ENCODE measurements around the gene SLC49A4. TPM values are rescaled to one million over a fixed set of nuclear protein-coding genes. Genes with fewer than 3 reads are reported as not detected.

SLC49A4 gene
- total RNA-seq, 1 experiment from 2014 or later = 38.0 TPM

DNA sequence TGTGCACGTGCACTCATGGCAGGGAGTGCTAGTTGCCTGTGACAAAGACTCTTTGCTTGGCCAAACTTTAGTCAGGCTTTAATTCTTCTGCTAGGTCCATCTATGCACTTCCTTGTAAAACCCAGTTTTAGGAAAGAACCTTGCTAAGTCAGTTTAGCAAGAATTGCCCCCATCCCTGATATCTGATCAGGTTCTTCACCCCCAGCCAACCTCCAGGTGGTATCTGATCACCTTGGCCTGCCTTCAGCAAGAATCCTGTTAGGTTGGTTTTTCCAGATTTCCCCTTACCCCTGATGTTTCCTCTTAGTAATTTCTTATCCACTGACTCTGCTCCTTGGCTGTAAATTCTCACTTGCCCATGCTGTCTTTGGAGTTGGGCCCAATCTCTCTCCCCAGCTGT lies 9.6 kb upstream of the SLC49A4 start:
- no peak for DNase-seq (ENCODE audit: low read depth)

DNA sequence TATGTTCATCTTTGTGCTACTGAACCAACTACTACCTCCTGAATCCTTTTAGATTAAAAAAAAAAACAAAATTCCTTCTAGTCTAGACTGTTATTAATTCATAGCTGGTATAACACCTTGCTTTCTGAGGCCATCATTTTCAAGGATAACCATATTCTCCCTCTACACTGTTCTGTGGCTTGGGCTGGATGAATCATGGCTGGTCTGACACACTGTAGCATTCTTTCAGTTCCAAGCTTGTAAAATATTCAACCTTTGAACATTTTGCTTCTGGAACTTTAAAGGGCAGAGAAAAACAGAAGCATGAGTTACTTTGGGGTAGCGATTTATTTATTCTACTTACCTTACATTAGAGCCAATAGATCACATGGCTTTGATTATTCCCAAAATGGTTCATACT lies 8.8 kb upstream of the SLC49A4 start:
- DNase-seq (ENCODE audit: low read depth) = peak; percentile 81

DNA sequence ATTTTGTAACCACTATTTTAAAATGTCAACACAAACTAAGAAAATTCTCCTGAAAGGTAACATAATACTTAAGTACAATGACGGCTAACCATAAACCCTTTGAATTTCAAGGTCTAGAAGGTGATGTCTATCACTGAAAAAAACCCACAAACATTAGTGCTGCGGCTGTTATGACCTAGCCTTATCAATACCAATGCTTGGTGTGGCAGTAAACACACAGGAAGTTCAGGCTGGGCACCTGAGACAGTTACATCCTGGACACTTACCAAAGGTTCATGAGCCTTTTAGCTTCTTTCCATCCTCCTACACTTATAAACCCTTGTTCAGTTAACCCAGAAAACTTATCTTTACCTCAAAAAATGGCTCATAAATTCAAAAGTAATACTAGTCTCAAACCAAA lies 7.0 kb upstream of the SLC49A4 start:
- DNase-seq (ENCODE audit: low read depth) = no peak

DNA sequence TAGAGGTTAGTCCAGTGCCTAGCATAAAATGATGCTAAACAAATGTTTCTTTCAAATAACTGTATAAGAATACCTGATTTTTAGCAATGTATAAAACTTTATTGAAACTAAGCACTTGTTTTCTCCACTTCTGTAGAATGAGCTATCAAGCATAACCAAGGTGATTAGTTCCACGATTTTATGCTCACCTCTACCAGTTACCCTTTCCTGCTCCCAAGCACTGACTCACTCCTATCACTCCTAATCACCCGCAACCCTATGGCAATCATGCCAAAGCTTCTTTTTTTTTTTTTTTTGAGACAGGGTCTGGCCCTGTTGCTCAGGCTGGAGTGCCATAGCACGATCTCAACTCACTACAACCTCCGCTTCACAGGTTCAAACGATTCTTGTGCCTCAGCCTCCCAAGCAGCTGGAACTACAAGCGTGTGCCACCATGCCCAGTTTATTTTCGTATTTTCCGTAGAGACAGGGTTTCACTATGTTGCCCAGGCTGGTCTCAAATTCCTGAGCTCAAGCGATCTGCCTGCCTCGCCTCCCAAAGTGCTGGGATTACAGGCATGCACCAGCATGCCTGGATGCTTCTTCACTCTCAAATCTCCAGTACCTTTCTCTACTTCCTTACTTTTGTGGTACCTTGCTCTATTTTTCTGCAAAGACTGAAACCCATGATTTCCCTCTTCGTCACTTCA lies 5.1 kb upstream of the SLC49A4 start:
- DNase-seq (ENCODE audit: low read depth) = no peak

DNA sequence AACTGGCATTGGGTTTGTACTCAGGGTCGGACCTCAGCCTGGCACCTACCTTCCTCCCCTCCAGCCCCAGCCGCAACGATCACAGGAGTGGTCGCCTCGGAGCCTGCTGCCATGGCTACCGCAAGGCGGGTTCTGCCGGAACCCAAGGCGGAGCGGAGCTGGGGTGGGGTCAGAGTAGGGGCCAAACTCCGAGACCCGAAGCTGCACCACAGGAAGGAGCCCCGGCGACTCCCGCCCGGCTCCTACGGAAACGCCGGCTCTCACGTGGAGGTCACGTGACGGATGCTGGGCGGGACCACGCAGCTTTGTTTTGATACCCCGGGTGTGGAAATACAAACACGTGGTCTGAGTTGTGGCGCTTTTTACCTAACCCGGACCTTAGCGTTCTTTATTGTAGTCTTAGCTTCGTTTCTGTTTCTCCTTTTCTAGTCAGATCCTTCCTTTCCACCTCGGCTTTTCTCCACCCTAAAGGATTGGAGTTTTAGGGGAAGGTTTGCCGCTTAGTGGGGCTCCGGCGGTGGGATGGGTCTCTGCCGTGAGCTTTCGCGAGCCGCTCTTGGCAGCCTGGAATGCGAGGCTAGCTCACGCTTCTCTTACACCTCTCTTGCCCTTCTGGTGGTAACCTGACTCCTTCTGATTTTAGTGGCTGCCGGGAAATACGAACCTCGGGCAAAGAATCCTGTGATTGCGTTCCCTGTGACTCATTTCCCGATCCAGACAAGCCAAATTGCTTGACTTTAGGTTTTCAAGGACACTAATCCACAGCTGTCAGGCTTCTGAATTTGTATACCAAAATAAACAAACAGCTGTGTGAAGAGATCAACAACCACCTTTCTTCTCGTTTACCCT lies 1.1 kb upstream of the SLC49A4 start, which contains the start of gene HSPBAP1:
HSPBAP1 (minus strand) TSS at position 264 of the 849 bp plus-strand sequence; CDS start at position 113, 151 bp downstream.
- peak; percentile 98 for DNase-seq (ENCODE audit: low read depth)

DNA sequence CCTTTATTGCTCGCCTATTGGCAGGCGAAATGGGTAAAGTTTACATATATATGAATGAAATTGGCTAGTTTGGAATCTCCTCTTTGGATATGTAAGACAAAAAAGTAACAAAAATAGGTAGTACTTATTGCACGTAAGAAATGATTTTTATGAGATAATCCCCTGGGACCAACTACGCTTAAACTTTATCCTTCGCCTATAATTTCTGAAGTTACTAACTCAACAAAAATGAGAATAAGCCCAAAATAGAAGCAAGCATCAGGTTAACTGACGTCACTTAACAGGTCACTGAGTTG lies 438 bp upstream of the SLC49A4 start:
- DNase-seq (ENCODE audit: low read depth) = no peak

DNA sequence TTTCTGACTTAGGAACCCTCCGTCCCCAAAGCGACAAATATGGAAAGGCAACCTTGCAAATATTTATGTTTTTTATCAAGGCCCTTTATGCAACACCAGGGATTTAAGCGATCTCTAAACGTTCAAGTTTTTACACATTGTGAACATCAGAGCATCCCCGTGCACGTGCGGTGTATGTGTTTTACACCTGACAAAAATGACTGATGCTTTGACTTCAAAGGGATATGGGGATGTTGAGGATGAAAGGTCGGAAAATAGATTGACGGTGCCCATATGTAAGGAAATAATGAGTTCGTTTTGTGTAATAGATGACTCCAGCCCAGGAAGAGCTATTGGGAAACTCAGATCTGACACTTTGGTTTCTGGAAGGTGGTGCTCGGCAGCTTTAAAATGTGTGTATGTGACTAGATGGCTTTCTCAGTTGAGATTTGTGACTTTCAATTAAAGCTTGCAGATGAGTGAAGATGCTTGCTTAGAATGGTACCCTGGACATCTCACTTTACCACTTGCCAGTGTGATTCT lies 866 bp downstream of the SLC49A4 start:
- DNase-seq (ENCODE audit: low read depth) = no peak

DNA sequence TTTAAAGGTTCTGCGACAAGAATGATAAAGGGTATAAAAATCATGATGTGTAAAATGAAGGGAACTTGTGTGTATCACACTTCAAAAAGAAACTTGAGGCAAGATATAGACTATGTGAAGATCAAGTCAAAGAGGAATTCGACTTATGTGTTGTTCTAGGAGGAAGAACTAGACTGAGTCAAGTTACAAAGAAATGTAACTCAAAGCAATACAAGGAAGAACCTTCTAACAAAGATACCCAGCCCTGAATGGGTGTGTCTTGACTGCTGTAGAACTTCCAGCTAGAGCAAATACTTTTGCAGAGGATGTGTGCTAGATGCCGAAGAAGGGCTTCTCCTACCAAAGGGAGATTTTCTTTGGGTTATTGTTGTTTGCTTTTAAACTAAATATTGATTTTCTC lies 2.4 kb downstream of the SLC49A4 start:
- no peak for DNase-seq (ENCODE audit: low read depth)

DNA sequence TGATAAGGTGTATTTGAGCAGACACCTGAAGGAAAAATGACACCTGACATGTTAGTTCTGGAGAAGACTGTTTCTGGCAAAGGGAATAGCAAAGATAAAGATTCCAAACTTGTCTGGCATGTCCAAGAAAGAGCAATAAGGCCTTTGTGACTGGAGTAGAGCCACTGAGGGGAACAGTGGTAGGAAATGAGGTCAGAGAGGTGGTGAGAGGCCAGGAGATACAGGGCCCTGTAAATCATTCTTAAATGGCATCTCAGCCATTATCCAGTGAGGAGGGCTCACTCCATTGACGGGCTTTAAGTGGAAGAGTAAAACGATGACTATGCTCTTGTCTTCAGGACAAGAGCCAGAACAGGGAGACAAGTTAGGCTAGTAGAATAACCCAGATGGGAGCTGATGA lies 4.5 kb downstream of the SLC49A4 start:
- no peak for DNase-seq (ENCODE audit: low read depth)

DNA sequence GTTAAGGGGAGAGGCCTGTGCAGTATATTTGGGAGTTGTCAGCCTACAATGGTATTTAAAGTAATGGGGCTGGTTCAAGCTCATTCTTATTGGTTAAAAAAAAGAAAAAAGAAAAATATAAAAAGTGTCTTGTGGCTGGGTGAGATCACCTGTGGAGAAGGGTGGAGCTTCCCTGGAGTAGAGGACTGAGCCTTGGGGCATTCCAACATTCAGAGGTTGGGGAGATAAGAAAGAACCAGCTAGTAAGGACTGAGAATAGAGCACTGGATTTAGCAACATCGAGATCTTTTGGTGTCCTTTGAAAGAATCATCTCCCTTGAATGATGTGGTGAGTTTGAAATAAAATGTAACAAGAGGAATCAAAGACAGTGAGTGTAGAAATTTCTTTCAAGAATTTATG lies 5.2 kb downstream of the SLC49A4 start:
- no peak for DNase-seq (ENCODE audit: low read depth)

DNA sequence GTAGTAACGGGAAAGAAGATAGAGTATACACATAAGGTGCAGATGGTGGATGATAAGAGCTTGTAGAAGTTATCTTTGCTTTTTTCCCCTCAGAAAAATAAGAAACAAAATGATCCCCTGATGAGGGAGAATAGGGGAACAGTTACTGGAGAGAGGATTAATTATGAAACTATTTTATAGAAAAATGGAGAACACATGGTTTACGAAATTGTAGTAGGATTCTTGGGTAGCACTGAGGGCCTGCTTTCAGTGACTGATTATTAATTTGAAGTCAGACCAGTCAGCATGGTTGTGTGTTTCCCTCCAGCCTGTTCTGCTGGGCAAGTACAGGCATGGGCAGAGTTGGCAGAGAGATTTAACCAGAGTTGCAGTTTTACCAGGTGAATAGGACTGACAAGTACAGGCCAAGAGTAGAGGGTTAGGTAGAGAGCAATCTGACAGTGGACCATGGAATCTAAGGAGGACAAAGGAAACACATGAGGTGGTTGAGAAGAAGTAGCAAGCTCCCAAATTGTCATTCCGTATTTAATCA lies 5.9 kb downstream of the SLC49A4 start:
- no peak for DNase-seq (ENCODE audit: low read depth)

DNA sequence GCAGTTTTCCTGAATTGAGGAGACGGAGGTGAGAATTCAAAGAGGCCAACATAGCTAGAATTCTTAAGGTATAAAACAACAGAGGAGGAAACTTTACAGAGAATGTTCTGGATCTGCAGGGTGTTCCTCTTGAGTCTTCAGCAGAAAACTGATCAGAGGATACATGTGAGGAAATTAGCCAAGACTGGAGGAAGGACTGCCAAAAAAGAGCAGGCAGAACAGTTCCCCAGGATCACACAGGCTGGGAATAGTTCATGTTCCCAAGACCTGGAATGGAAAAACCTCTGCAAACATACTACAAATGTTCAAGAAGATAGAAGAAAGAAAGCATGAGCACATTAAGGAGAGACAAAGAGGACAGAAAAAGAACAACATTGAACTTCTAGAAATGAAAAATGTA lies 7.5 kb downstream of the SLC49A4 start:
- DNase-seq (ENCODE audit: low read depth) = no peak

DNA sequence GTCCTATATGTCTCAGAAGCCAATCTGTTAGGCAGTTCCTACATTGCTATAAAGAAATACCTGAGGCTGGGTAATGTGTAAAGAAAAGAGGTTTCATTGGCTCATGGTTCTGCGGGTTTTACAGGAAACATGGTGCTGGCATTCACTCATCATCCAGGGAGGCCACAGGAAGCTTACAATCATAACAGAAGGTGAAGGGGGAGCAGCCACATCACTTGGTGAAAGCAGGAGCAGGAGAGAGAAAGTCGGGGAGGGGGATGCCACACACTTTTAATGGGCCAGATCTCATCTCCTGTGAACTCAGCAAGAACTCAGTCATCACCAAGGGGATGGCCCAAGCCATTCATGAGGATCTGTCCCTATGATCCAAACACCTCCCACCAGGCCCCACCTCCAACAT lies 9.1 kb downstream of the SLC49A4 start:
- DNase-seq (ENCODE audit: low read depth) = no peak

DNA sequence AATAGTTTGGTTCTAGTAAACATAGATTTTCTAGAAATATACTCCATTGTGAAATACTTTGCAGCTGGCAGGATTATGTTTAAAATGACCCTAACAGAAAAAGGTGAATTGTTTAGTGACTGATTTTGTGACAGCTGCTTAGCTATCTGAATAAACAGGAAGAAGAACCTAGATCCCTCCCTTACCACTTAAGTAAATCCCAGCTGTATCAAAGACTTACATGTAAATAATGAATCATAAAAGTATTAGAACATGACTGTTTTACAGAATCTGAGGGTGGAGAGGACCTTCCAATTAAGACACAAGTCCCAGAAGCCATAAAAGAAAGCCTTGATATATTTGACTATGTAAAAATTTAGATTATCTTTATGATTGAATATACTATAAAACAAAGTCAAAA lies 15.9 kb downstream of the SLC49A4 start:
- no peak for DNase-seq (ENCODE audit: low read depth)

DNA sequence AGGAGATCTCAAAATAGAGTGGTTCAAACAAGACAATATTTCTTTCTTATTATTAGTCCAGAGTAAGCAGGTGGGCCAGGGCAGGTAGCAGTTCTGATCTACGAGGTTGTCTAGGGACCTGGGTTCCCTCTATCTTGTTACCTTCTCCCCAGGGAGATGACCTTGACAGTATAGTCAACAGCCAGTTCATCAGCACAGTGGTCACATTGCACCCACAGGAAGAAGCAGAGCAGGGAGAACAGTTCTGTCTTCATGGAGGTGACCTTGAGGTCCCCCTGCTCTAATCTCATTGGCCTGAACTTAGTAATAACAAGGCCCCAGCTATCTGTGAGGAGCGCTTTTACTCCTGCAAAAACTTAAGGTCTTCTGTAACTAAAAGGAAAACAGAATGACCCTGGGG lies 21.7 kb downstream of the SLC49A4 start:
- DNase-seq (ENCODE audit: low read depth) = no peak

DNA sequence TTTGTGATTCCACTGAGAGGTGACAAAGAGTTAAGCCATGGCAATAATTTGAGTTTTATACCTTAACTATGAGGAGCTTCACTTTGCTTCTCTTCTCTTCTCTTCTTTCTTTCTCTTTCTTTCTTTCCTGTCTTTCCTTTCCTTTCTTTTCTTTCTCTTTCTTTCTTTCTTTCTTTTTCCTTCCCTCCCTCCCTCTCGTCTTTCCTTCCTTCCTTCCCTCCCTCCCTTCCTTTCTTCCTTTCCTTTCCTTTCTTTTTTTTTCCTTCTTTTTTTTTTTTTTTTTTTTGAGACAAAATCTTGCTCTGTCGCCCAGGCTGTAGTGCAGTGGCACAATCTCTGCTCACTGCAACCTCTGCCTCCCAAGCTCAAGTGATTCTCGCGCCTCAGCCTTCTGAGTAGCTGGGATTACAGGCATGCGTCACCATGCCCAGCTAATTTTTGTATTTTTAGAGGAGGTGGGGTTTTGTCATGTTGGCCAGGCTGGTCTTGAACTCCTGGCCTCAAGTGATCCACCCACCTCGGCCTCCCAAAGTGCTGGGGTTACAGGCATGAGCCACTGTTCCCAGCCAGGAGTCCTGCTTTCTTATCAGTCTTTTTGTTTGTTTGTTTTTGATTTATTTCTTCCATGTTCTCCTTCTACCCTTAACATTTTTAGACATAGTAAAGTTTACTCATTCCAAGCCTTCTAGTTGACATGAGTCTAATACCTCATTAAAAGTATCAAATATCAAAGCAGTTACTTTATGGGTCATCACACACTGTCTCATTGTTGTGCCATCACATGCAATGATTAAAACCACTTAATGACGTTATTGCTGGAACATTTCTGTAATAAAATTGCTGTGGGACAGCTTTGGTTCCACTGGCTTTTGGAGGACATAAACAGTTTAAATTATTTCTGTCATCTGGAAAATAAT lies 29.9 kb downstream of the SLC49A4 start:
- peak; percentile 94 for DNase-seq (ENCODE audit: low read depth)

DNA sequence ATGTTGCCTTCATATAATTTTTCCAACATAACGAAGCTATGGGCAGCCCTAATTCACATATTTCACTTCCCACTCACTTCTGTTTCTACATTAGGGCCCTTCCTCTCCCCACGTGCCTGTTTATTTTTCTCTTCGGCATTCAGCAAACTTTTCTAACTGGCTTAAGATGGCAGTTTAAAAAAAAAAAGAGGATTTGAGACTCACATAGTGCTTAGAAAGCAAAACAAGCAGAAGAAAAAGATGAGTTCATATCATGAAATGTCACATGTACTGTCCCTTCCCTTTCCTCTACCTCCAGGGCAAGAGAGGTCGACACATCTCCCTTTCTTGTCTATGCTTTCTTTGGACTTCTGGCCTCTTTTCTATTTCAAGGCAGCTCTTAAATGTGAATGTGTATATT lies 30.6 kb downstream of the SLC49A4 start:
- DNase-seq (ENCODE audit: low read depth) = no peak

DNA sequence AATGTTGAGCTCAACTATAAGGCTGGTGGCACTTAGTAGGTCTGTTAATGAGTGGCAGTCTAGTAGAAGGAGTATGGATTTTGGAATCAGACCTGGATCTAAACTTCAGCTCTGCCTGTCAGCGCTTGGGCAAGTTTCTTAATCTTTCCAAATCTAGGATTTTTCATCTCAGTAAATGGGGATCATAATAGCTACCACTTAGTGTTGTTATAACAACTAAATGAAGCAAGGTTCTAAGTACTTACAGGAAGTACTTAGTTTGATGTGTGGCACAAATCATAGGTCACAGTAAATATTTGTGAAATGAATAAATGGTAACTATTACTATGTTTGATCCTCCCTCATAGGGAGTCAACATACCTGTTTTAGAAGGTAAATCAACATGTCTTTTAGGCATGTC lies 31.4 kb downstream of the SLC49A4 start:
- DNase-seq (ENCODE audit: low read depth) = no peak

DNA sequence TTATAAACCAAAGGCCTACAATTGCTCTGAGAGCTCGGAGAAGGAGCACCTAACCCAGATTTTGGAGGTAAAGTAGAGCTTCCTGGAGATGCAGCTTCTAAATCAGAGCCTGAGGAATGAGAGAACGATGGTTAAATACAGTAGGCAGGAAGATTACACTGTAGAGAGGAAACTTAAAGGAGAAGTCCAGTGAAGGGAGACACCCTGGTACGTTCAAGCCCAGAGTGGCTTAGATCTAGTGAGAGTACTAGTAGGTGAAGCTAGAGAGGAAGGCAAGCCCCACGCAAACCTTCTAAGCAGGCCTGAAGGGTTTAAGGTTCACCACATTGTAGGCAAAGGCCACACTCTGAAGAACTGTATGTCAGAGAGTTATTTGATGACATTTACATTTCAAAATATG lies 33.4 kb downstream of the SLC49A4 start:
- DNase-seq (ENCODE audit: low read depth) = no peak

DNA sequence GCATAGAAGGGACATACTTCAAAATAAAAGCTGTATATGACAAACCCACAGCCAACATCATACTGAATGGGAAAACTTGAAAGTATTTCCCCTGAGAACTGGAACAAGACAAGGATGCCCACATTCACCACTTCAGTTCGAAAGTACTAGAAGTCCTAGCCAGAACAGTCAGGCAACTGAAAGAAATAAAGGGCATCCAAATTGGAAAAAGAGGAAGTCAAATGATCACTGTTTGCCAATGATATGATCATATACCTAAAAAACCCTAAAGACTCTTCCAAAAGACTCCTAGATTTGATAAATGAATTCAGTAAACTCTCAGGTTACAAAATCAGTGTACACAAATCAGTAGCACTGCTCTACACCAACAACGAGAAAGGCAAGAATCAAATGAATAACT lies 40.7 kb downstream of the SLC49A4 start:
- no peak for DNase-seq (ENCODE audit: low read depth)

DNA sequence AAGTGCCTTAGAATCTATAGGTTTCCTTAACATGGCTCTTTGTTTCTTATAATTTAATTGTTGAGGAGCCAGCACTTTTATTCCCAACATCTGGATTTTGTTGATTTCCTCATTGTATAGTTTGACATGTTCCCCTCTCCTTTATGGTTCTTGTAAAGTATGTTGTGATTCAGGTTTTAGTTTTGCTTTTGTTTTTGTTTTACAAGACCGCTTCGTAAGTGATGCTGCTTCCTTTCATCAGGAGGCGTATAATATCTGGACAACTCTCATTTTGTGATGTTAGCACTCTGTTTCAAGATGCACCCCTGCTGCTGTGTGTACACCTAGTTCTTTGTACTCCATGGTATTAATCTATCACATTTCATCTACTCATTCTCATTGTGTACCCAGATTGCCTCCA lies 48.7 kb downstream of the SLC49A4 start:
- DNase-seq (ENCODE audit: low read depth) = no peak

DNA sequence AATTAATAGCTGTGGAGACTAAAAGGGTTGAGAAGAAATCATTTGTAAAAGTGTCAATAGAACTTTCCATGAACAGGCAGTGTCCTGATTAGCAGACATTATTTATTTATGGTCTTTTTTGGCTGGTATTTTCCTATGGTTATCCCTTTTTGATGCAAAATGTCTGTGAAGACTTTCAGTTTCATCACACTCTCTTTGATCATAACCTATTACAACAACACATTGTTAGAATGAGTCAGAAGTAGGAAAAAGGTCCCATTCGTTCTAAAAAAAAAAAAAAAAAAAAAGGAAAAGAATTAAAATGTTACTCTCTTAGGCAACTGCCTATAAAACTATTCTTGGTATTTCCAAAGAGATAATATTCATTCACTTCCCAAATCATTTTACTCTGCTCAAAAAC lies 62.1 kb downstream of the SLC49A4 start:
- peak; percentile 7 for DNase-seq (ENCODE audit: low read depth)

Data from M059J (cell line).